Measurements from ENCODE around the gene UCK1.
"Not testable (repeated sequence)": the region's sequence is repeated elsewhere in the genome, so short reads cannot be mapped to it uniquely, and the experiment has no call there.

The UCK1 gene

DNA sequence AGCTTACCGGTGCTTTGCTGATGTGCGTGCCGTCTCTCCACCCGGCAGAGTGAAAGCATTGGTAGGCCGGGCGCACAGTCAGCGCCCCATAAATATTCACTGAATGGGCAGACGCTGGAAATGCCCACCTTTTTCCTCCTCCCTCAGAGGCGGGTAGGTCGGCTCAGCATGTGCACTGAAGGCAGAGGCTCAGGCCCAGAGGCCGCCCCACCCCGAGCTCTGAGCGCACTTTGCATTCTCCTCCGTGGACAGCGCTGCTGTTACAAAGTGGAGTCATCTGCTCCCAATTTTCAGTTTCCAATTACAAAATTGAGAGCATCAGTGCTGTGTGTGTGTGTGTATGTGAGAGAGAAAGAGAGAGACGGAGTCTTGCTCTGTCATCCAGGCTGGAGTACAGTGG is 10.6 kb downstream of the UCK1 start:
- Histone ChIP-seq H3K9me3 (ENCODE audit: insufficient read depth, low read length) (peaks cover 7% of the 10 kb centered on the region; the same call in 1 of the 2 replicates), H3K4me3 (ENCODE audit: insufficient read length, low read depth) (no peak overlapping the region), H3K36me3 (ENCODE audit: insufficient read depth, insufficient read length, low read length) (peaks cover 99% of the 10 kb centered on the region), H3K27me3 (ENCODE audit: insufficient read depth, insufficient read length) (no peaks in the 10 kb centered on the region), H3K4me1 (ENCODE audit: insufficient read depth, insufficient read length) (peaks cover 5% of the 10 kb centered on the region), H3K9ac (ENCODE audit: insufficient read length, low read depth) (no peak overlapping the region)
- DNase-seq (ENCODE audit: low read depth, low spot score), result no peak
- TF ChIP-seq YY1 (IDR thresholded peaks at IDR 0.05; ENCODE audit: insufficient read depth, insufficient read length), result no peak
- TF ChIP-seq SUZ12 (IDR thresholded peaks at IDR 0.05; ENCODE audit: extremely low read depth, insufficient read depth, insufficient read length), result no peak

DNA sequence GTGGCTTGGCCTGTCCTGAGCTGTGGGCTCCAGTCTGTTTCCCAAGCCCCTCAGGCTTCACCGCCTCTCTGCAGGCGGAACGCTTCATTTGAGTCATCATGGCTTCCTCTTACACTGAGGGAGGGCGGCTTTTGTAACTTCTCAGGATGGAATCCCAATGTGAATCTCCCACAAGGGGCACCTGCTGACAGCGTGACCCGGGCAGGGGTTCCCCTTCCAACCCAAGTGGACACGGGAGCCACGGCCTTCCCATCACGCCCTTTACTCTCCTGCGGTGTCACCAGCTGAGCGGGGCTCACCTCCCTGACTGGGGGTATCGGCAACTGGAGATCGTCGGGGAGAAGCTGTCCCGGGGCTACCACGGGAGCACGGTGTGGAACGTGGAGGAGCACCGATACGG is 12.5 kb downstream of the UCK1 start:
- no peaks in the 10 kb centered on the region for H3K27me3 ChIP-seq (ENCODE audit: insufficient read depth, insufficient read length)
- peaks cover 8% of the 10 kb centered on the region; the same call in 1 of the 2 replicates for H3K9me3 ChIP-seq (ENCODE audit: insufficient read depth, low read length)
- no peak for TF ChIP-seq YY1 (IDR thresholded peaks at IDR 0.05; ENCODE audit: insufficient read depth, insufficient read length)
- no peak for TF ChIP-seq ZNF274 (IDR thresholded peaks at IDR 0.05; ENCODE audit: low read depth, low read length)
- TF ChIP-seq SUZ12 (IDR thresholded peaks at IDR 0.05; ENCODE audit: extremely low read depth, insufficient read depth, insufficient read length), result no peak
- no peaks in the 10 kb centered on the region for H3K4me1 ChIP-seq (ENCODE audit: insufficient read depth, insufficient read length)
- DNase-seq (ENCODE audit: low read depth, low spot score), result no peak
- H3K4me3 ChIP-seq (ENCODE audit: insufficient read length, low read depth), result no peak overlapping the region
- H3K36me3 ChIP-seq (ENCODE audit: insufficient read depth, insufficient read length, low read length), result peaks cover 98% of the 10 kb centered on the region
- H3K9ac ChIP-seq (ENCODE audit: insufficient read length, low read depth), result no peak overlapping the region

DNA sequence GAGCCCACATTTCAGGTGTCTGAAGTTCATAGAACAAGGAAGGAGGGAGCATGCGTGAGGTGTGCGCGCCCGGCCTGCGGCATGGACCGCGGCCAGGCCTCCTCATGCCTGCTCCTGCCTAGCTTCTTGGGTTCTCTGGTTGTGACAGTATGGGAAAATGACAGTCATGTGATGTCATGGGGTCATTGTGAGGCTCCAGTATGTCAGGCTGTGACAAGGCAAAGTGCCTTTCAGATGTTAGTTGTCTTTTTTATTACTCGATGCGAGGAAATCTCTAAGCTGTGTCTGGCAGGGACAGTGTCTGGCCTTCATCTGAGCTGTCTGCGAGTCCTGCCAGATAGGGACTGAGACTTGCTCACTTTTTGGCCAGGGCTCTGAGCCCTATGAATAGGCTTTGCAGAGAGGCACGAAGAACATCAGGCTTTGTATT is 13.3 kb downstream of the UCK1 start:
- TF ChIP-seq YY1 (IDR thresholded peaks at IDR 0.05; ENCODE audit: insufficient read depth, insufficient read length) (no peak), SUZ12 (IDR thresholded peaks at IDR 0.05; ENCODE audit: extremely low read depth, insufficient read depth, insufficient read length) (no peak), ZNF274 (IDR thresholded peaks at IDR 0.05; ENCODE audit: low read depth, low read length) (no peak)
- H3K4me3 ChIP-seq (ENCODE audit: insufficient read length, low read depth), result no peak overlapping the region
- H3K4me1 ChIP-seq (ENCODE audit: insufficient read depth, insufficient read length), result no peaks in the 10 kb centered on the region
- H3K9me3 ChIP-seq (ENCODE audit: insufficient read depth, low read length), result peaks cover 8% of the 10 kb centered on the region; the same call in 1 of the 2 replicates
- no peak for DNase-seq (ENCODE audit: low read depth, low spot score)
- H3K27me3 ChIP-seq (ENCODE audit: insufficient read depth, insufficient read length), result no peaks in the 10 kb centered on the region
- H3K9ac ChIP-seq (ENCODE audit: insufficient read length, low read depth), result no peak overlapping the region
- H3K36me3 ChIP-seq (ENCODE audit: insufficient read depth, insufficient read length, low read length), result peaks cover 98% of the 10 kb centered on the region

DNA sequence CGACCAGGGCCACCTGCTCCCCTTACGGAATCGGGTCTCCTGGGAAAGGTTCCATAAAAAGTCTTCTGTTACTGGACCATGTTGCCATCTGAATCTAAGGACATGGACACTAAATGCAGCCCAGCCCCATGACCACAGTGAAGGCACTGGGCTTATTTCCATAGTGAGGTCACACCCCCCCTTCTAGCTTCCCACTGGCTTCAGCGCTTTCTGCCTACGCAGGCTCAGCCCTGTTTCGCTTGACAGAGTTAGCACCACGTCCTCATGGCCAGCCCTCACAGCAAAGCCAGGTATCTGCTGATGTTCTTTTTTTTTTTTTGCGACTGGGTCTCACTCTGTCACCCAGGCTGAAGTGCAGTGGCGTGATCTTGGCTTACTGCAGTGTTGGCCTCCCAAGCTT is 14.1 kb downstream of the UCK1 start:
- no peak for TF ChIP-seq YY1 (IDR thresholded peaks at IDR 0.05; ENCODE audit: insufficient read depth, insufficient read length)
- TF ChIP-seq ZNF274 (IDR thresholded peaks at IDR 0.05; ENCODE audit: low read depth, low read length), result no peak
- TF ChIP-seq SUZ12 (IDR thresholded peaks at IDR 0.05; ENCODE audit: extremely low read depth, insufficient read depth, insufficient read length), result no peak
- no peaks in the 10 kb centered on the region for H3K4me1 ChIP-seq (ENCODE audit: insufficient read depth, insufficient read length)
- H3K27me3 ChIP-seq (ENCODE audit: insufficient read depth, insufficient read length), result no peaks in the 10 kb centered on the region
- DNase-seq (ENCODE audit: low read depth, low spot score), result no peak
- H3K9ac ChIP-seq (ENCODE audit: insufficient read length, low read depth), result no peak overlapping the region
- peaks cover 8% of the 10 kb centered on the region; the same call in 1 of the 2 replicates for H3K9me3 ChIP-seq (ENCODE audit: insufficient read depth, low read length)
- peaks cover 96% of the 10 kb centered on the region for H3K36me3 ChIP-seq (ENCODE audit: insufficient read depth, insufficient read length, low read length)
- H3K4me3 ChIP-seq (ENCODE audit: insufficient read length, low read depth), result no peak overlapping the region

DNA sequence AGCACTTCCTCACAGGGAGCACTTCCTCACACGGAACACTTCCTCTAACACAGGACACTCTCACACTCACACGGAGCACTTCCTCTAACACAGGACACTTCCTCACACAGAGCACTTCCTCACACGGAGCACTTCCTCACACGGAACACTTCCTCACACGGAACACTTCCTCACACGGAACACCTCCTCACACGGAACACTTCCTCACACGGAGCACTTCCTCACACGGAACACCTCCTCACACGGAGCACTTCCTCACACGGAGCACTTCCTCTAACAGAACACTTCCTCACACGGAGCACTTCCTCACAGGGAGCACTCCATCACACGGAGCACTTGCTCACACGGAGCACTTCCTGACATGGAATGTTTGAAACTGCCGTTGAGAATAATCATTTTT is 15.0 kb downstream of the UCK1 start:
- DNase-seq (ENCODE audit: low read depth, low spot score), result no peak
- TF ChIP-seq YY1 (IDR thresholded peaks at IDR 0.05; ENCODE audit: insufficient read depth, insufficient read length) (no peak), ZNF274 (IDR thresholded peaks at IDR 0.05; ENCODE audit: low read depth, low read length) (no peak), SUZ12 (IDR thresholded peaks at IDR 0.05; ENCODE audit: extremely low read depth, insufficient read depth, insufficient read length) (no peak)
- peaks cover 96% of the 10 kb centered on the region for H3K36me3 ChIP-seq (ENCODE audit: insufficient read depth, insufficient read length, low read length)

DNA sequence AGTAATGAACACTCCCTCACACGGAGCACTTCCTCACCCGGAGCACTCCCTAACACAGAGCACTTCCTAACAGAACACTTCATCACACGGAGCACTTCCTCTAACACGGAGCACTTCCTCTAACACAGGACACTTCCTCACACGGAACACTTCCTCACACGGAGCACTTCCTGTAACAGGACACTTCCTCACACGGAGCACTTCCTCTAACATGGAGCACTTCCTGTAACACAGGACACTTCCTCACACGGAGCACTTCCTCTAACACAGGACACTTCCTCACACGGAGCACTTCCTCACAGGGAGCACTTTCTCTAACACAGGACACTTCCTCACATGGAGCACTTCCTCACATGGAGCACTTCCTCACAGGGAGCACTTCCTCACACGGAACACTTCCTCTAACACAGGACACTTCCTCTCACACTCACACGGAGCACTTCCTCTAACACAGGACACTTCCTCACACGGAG is 15.5 kb downstream of the UCK1 start:
- H3K4me3 ChIP-seq (ENCODE audit: insufficient read length, low read depth); DNase-seq (ENCODE audit: low read depth, low spot score); H3K9ac ChIP-seq (ENCODE audit: insufficient read length, low read depth); H3K4me1 ChIP-seq (ENCODE audit: insufficient read depth, insufficient read length); H3K9me3 ChIP-seq (ENCODE audit: insufficient read depth, low read length); H3K27me3 ChIP-seq (ENCODE audit: insufficient read depth, insufficient read length): not testable (repeated sequence)
- peaks cover 97% of the 10 kb centered on the region for H3K36me3 ChIP-seq (ENCODE audit: insufficient read depth, insufficient read length, low read length)

More for the DNA sequence above, 15.0 kb downstream of the UCK1 start:
- H3K4me3 ChIP-seq (ENCODE audit: insufficient read length, low read depth), result no peak overlapping the region
- peaks cover 8% of the 10 kb centered on the region; the same call in 1 of the 2 replicates for H3K9me3 ChIP-seq (ENCODE audit: insufficient read depth, low read length)
- no peaks in the 10 kb centered on the region for H3K27me3 ChIP-seq (ENCODE audit: insufficient read depth, insufficient read length)
- H3K4me1 ChIP-seq (ENCODE audit: insufficient read depth, insufficient read length), result no peaks in the 10 kb centered on the region
- no peak overlapping the region for H3K9ac ChIP-seq (ENCODE audit: insufficient read length, low read depth)

DNA sequence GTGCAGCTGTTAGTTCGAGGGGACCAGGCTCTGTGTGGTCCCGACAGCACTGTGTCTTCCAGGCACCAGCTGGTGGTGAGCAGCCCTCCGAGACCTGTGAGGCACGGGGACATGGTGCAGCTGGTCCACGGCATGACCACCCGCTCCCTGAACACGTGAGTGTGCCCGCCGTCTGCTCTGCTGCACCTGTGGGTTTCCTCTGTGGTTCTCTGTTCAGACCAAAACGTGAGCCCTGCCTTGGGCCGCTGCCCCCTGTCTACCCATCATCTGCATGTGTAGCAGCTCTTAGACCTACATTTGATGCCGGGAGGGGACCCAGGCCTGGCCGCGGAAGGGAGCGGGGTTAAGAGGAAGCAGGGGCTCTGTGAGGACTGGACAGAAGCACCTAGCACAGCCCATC is 17.9 kb downstream of the UCK1 start:
- no peak for DNase-seq (ENCODE audit: low read depth, low spot score)
- peaks cover 94% of the 10 kb centered on the region for H3K36me3 ChIP-seq (ENCODE audit: insufficient read depth, insufficient read length, low read length)
- peaks cover 8% of the 10 kb centered on the region; the same call in 1 of the 2 replicates for H3K9me3 ChIP-seq (ENCODE audit: insufficient read depth, low read length)
- TF ChIP-seq ZNF274 (IDR thresholded peaks at IDR 0.05; ENCODE audit: low read depth, low read length), result no peak
- no peak for TF ChIP-seq SUZ12 (IDR thresholded peaks at IDR 0.05; ENCODE audit: extremely low read depth, insufficient read depth, insufficient read length)
- no peak for TF ChIP-seq YY1 (IDR thresholded peaks at IDR 0.05; ENCODE audit: insufficient read depth, insufficient read length)
- H3K9ac ChIP-seq (ENCODE audit: insufficient read length, low read depth), result no peak overlapping the region
- H3K4me1 ChIP-seq (ENCODE audit: insufficient read depth, insufficient read length), result no peaks in the 10 kb centered on the region
- no peaks in the 10 kb centered on the region for H3K27me3 ChIP-seq (ENCODE audit: insufficient read depth, insufficient read length)
- no peak overlapping the region for H3K4me3 ChIP-seq (ENCODE audit: insufficient read length, low read depth)

DNA sequence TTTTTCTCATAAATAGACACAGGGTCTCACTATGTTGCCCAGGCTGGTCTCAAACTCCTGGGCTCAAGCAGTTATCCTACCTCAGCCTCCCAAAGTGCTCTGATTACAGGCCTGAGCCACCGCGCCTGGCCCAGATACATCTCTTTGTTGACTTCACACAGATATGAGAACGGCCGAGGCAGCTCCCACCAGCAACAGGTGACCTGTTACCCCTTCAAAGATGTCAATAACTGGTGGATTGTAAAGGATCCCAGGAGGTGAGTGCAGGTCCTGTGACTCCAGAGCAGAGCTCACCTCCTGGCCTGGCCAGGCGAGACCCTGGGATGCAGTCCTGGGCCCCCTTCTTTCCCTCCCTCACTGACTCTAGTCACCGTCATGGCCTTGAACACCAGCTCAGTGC is 19.2 kb downstream of the UCK1 start:
- H3K36me3 ChIP-seq (ENCODE audit: insufficient read depth, insufficient read length, low read length), result peaks cover 90% of the 10 kb centered on the region
- TF ChIP-seq SUZ12 (IDR thresholded peaks at IDR 0.05; ENCODE audit: extremely low read depth, insufficient read depth, insufficient read length) (no peak), YY1 (IDR thresholded peaks at IDR 0.05; ENCODE audit: insufficient read depth, insufficient read length) (no peak), ZNF274 (IDR thresholded peaks at IDR 0.05; ENCODE audit: low read depth, low read length) (no peak)
- no peaks in the 10 kb centered on the region for H3K4me1 ChIP-seq (ENCODE audit: insufficient read depth, insufficient read length)
- H3K27me3 ChIP-seq (ENCODE audit: insufficient read depth, insufficient read length), result no peaks in the 10 kb centered on the region
- H3K9me3 ChIP-seq (ENCODE audit: insufficient read depth, low read length), result peaks cover 8% of the 10 kb centered on the region; the same call in 1 of the 2 replicates
- DNase-seq (ENCODE audit: low read depth, low spot score), result no peak
- no peak overlapping the region for H3K4me3 ChIP-seq (ENCODE audit: insufficient read length, low read depth)
- H3K9ac ChIP-seq (ENCODE audit: insufficient read length, low read depth), result no peak overlapping the region

Data from NT2/D1 (cell line).